ENCODE measurements around the gene CARNS1. TPM values are rescaled to one million over a fixed set of nuclear protein-coding genes. Genes with fewer than 3 reads are reported as not detected.

CARNS1 gene
- total RNA-seq, 2 experiments from 2014 or later: 9.9 to 10.0 TPM

GRCh38 chr11:67448220-67448609 lies 32.7 kb downstream of the CARNS1 start:
- no peaks in the 10 kb centered on the region for H3K9me3 ChIP-seq (ENCODE audit: control insufficient read depth in 1 of 2, insufficient read depth in 1 of 2, low read length in 2 of 2)
- Mint-ChIP-seq H3K4me1 (ENCODE audit: low read depth) (peaks cover 60% of the 10 kb centered on the region), H3K27ac (peak overlapping the region; percentile 100), H3K36me3 (ENCODE audit: low read depth) (no peaks in the 10 kb centered on the region), H3K9me3 (no peaks in the 10 kb centered on the region), H3K4me3 (no peak overlapping the region), H3K27me3 (no peaks in the 10 kb centered on the region)
- no peaks in the 10 kb centered on the region for H3K27me3 ChIP-seq (ENCODE audit: control insufficient read depth in 1 of 2, insufficient read depth in 2 of 2, low read length in 2 of 2)
- TF ChIP-seq CTCF (IDR thresholded peaks at IDR 0.05): no peak
- POLR2A ChIA-PET: interaction anchor here (0.7 to 16.8 kb wide), 3 partner anchors 10 to 45 kb away, joined by 4 to 110 read pairs (median 6); partner anchors contain the start of genes PTPRCAP, TBC1D10C and TMEM134
- CTCF ChIA-PET: no interaction called here
- DNase-seq (no peak), ATAC-seq (ENCODE audit: poor library complexity) (no peak)
- H3K36me3 ChIP-seq (ENCODE audit: insufficient read depth, low read length): no peaks in the 10 kb centered on the region
- H3K27ac ChIP-seq (ENCODE audit: low read depth in 1 of 2, low read length in 2 of 2): peak overlapping the region in 1 of 2 donors; percentile 5
- no peak overlapping the region for H3K4me3 ChIP-seq (ENCODE audit: low read length)
- intact Hi-C loops (cut with DNase I, micrococcal nuclease): no loop called here
- H3K4me1 ChIP-seq (ENCODE audit: insufficient read depth, low read length): peaks cover 82% of the 10 kb centered on the region

GRCh38 chr11:67449116-67449844 lies 33.8 kb downstream of the CARNS1 start:
- CTCF ChIA-PET: no interaction called here
- no peak for TF ChIP-seq CTCF (IDR thresholded peaks at IDR 0.05)
- no peaks in the 10 kb centered on the region for H3K27me3 Mint-ChIP-seq
- DNase-seq (no peak), ATAC-seq (ENCODE audit: poor library complexity) (no peak)
- Histone ChIP-seq H3K36me3 (ENCODE audit: insufficient read depth, low read length) (no peaks in the 10 kb centered on the region), H3K27ac (ENCODE audit: low read depth in 1 of 2, low read length in 2 of 2) (no peak overlapping the region), H3K27me3 (ENCODE audit: control insufficient read depth in 1 of 2, insufficient read depth in 2 of 2, low read length in 2 of 2) (no peaks in the 10 kb centered on the region), H3K4me1 (ENCODE audit: insufficient read depth, low read length) (peaks cover 76% of the 10 kb centered on the region), H3K9me3 (ENCODE audit: control insufficient read depth in 1 of 2, insufficient read depth in 1 of 2, low read length in 2 of 2) (no peaks in the 10 kb centered on the region), H3K4me3 (ENCODE audit: low read length) (no peak overlapping the region)
- peaks cover 53% of the 10 kb centered on the region for H3K4me1 Mint-ChIP-seq (ENCODE audit: low read depth)
- peak overlapping the region; percentile 88 for H3K27ac Mint-ChIP-seq
- POLR2A ChIA-PET: interaction anchor here (0.6 to 16.8 kb wide), 6 partner anchors 9 to 56 kb away, joined by 3 to 110 read pairs (median 4); partner anchors contain the start of genes PTPRCAP and TBC1D10C
- no peak overlapping the region for H3K4me3 Mint-ChIP-seq
- no peaks in the 10 kb centered on the region for H3K9me3 Mint-ChIP-seq
- no peaks in the 10 kb centered on the region for H3K36me3 Mint-ChIP-seq (ENCODE audit: low read depth)
- intact Hi-C loops (cut with DNase I, micrococcal nuclease): no loop called here

- H3K4me3 ChIP-seq (ENCODE audit: low read length): no peak overlapping the region
- Mint-ChIP-seq H3K27ac (no peak overlapping the region), H3K27me3 (no peaks in the 10 kb centered on the region), H3K9me3 (no peaks in the 10 kb centered on the region), H3K4me1 (ENCODE audit: low read depth) (peaks cover 35% of the 10 kb centered on the region), H3K36me3 (ENCODE audit: low read depth) (no peaks in the 10 kb centered on the region), H3K4me3 (no peak overlapping the region)
- ChIA-PET CTCF (interaction anchor here (1.7 kb wide), 1 partner anchor 17 kb away, joined by 3 read pairs; no protein-coding TSS in a partner anchor), POLR2A (interaction anchor here (1.0 to 16.8 kb wide), 5 partner anchors 11 to 33 kb away, joined by 3 to 110 read pairs (median 3); partner anchors contain the start of genes AIP and PTPRCAP)
- no peaks in the 10 kb centered on the region for H3K9me3 ChIP-seq (ENCODE audit: control insufficient read depth in 1 of 2, insufficient read depth in 1 of 2, low read length in 2 of 2)
- H3K36me3 ChIP-seq (ENCODE audit: insufficient read depth, low read length): no peaks in the 10 kb centered on the region
- H3K4me1 ChIP-seq (ENCODE audit: insufficient read depth, low read length): peaks cover 62% of the 10 kb centered on the region
- intact Hi-C loops (cut with DNase I, micrococcal nuclease): no loop called here
- no peak overlapping the region for H3K27ac ChIP-seq (ENCODE audit: low read depth in 1 of 2, low read length in 2 of 2)
- TF ChIP-seq CTCF (IDR thresholded peaks at IDR 0.05): no peak
- no peaks in the 10 kb centered on the region for H3K27me3 ChIP-seq (ENCODE audit: control insufficient read depth in 1 of 2, insufficient read depth in 2 of 2, low read length in 2 of 2)
- DNase-seq (no peak), ATAC-seq (ENCODE audit: poor library complexity) (no peak)
These were observed 35.5 kb downstream of the CARNS1 start for GRCh38 chr11:67450796-67451657.
